ENCODE data around the gene ACP1.
"Not testable (repeated sequence)": the region's sequence is repeated elsewhere in the genome, so short reads cannot be mapped to it uniquely, and the experiment has no call there.

Gene ACP1

GRCh38 chr2:310994-311393, 46.2 kb downstream of the ACP1 start:
- DNase-seq (ENCODE audit: low read depth) = no peak

- DNase-seq (ENCODE audit: low read depth) = no peak
These were observed 49.2 kb downstream of the ACP1 start for GRCh38 chr2:313991-314390.

- no peak for DNase-seq (ENCODE audit: low read depth)
These were observed 50.0 kb downstream of the ACP1 start for GRCh38 chr2:314561-315336.

GRCh38 chr2:315925-316324, 51.2 kb downstream of the ACP1 start:
- DNase-seq (ENCODE audit: low read depth) = not testable (repeated sequence)

- no peak for DNase-seq (ENCODE audit: low read depth)
These were observed 51.6 kb downstream of the ACP1 start for GRCh38 chr2:316381-316780.

GRCh38 chr2:317501-318424, 53.0 kb downstream of the ACP1 start:
- DNase-seq (ENCODE audit: low read depth) = no peak

GRCh38 chr2:319059-319600, 54.4 kb downstream of the ACP1 start:
- DNase-seq (ENCODE audit: low read depth) = no peak

GRCh38 chr2:320561-320960, 55.8 kb downstream of the ACP1 start:
- DNase-seq (ENCODE audit: low read depth) = no peak

GRCh38 chr2:322326-322725, 57.6 kb downstream of the ACP1 start:
- no peak for DNase-seq (ENCODE audit: low read depth)

GRCh38 chr2:323035-323434, 58.3 kb downstream of the ACP1 start:
- DNase-seq (ENCODE audit: low read depth) = no peak

All from stimulated activated CD8-positive, alpha-beta memory T cell treated with anti-CD3 and anti-CD28 coated beads, Interleukin-15, amount 100 ng/mL, for 24 hours (primary cell).